HG02610 (cell line): ENCODE data around the gene PLTP.

ENCODE experiments used
- ATAC-seq: cut with Tn5 transposase; IDR thresholded peaks from one replicate; pipeline ENCODE4 v1.9.1; 2021; ENCODE audit warnings: mild to moderate bottlenecking, moderate library complexity; ENCODE audit not compliant: unreplicated experiment

The PLTP gene

DNA sequence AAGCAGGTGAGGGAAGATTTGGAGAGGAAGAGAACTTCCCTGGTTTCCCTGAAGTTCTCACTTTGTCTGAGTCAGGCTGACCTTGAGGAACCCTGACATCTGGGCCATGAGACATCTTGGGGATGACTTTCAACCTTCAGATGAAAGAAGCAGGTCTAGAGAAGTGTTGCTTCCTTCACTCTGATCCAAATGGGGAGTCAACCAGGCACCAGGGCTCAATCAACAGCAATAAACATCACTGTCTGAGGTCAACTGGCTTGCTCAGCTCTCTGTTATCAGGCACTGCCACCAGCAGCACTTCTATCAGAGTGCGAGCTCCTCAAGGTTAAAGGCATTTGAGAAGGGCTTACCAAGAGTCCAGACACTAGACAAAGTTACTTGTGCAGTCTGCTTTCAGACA is 61.0 kb downstream of the PLTP start:
- ATAC-seq, result no peak

GRCh38 chr20:45850238-45850637 is 61.7 kb downstream of the PLTP start:
- ATAC-seq, result no peak

DNA sequence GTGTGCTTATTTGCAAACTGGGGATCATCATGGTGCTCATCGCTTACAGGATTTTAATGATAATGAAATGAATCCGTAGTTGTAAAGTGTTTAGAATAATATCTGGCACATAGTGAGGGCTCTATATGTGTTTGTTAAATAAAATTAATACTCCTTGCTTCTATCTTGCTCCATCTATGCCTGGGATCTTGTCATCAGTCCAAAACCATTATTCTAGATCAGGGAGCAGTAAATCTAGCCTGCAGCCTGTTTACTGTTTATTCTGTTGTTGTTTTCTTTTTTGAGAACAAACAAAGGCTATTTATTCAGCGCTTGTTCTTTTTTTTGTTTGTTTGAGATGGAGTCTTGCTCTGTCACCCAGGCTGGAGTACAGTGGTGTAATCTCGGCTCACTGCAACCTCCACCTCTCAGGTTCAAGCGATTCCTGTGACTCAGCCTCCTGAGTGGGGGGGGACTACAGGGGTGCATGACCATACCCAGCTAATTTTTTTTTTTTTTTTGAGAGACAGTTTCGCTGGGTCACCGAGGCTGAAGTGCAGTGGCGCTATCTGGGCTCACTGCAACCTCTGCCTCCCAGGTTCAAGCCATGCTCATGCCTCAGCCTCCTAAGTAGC is 62.9 kb downstream of the PLTP start:
- ATAC-seq, result no peak
